Measurements from ENCODE around the gene CRYBG1.

The CRYBG1 gene

GRCh38 chr6:106462923-106463557 is 102.5 kb downstream of the CRYBG1 start:
- no peak for DNase-seq

DNA sequence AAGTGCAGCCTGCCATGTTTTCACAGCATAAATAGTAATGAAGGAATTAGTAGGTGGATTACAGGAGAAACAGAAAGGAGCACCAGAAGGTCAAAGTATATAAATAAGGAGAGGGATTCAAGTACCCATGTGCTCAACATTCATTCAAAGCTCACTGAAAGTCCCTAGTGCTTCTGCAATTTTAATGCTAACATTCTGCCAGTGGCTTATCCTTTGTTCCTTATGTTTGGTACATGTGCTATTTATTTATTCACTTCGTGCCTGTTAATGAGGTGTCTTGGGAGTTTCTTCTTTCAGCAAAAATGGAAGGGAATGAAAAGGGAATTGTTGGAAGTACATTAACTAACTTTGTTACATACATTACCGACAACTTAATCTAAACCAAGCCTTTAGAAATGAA is 105.7 kb downstream of the CRYBG1 start:
- no peak for DNase-seq

- no peak for DNase-seq
These were observed 108.4 kb downstream of the CRYBG1 start for GRCh38 chr6:106468935-106469334.

GRCh38 chr6:106469882-106470281 is 109.4 kb downstream of the CRYBG1 start:
- DNase-seq = no peak

- no peak for DNase-seq
These were observed 109.8 kb downstream of the CRYBG1 start for GRCh38 chr6:106470316-106470715.

GRCh38 chr6:106470811-106471210 is 110.3 kb downstream of the CRYBG1 start:
- no peak for DNase-seq

GRCh38 chr6:106473812-106474211 is 113.3 kb downstream of the CRYBG1 start:
- no peak for DNase-seq

DNA sequence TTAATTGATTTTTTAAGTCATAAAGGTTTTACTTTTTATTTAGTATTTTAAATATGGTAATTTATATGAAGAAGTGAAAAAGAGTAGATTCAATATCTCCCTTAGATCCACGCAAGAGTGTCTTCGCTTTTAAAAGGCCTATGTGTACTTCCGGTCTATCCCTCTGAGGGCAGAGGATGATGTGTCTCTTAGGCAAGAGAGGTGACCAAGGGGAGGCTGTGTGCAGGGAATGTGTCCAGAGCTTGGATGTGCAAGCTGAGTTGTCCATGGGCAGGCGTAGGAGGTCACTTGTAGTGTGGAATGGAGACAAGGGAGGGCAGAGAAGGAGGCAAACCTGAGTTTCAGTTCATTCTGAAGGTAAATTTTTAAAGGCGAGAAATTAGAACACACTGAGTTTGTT is 113.9 kb downstream of the CRYBG1 start:
- no peak for DNase-seq

- DNase-seq = no peak
These were observed 114.8 kb downstream of the CRYBG1 start for GRCh38 chr6:106475284-106475683.

DNA sequence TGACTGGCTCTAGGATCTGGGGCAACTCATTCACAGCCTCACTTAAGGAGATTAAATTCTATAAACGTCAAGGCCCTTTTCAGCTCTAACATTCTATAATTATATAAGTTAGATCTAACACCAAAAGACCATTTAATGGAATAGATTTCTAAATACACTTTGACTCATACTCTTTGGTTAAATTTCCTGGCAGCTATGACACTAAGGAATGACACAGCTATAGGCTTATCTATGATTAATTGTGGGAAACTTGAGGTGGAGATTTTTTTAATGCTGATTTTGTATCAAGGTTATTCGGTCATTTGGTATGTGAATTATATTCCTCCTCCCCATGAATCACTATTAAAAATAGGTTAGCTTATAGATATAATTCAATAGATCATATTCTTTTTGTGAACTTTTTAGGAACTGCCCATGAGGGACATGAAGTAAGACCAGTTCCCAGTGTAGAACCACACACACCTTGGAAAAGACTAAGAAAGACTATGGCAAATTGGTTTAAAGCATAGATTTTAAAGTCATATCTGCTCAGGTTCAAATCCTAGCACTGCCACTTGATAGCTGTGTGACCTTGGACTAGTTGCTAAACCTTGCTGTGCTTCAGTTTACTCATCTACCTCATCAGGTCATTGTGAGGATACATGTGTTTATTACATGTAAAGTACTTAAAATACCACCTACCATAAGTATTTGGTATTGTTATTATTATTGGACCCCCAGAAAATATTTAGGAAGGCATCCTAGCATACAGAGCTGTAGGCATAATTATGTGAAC is 116.0 kb downstream of the CRYBG1 start:
- no peak for DNase-seq

DNA sequence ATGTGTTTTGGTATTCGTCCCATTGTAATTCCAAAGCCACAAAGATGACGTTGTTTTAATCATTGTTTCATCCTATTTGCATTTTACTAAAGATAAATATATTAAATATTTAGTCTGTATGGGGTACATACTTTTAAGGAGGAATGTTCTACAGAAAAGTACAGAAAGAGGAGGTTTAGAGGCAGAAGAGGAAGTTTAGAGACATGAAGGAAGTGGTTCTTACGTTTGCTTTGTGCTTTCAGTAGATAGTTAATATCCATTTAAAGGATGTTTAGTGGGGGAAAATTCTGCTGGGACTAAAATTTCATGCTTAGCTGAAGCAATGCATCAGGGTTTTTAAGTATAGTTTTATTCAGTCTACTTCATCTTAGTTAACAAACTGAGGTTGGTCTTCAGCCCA is 116.6 kb downstream of the CRYBG1 start:
- DNase-seq = no peak

DNA sequence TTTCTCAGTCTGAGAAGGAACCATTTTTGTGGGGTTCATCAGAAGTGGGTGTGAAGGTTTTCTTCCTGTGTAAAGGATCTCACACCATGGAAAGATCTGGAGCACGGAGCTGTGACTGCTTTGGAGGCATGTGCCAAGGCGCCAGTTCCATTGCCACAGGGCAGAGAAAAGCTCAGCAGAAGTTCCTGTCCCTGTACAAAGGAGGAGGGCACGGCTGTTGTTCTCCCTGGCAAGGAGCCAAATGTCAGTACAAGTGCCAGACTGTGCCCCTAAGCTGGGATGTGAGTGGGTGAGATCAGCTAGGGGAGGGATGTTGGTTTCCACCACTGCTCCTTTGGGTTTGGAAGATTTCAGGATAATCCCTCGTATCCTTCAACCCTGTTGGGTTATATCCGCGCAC is 117.3 kb downstream of the CRYBG1 start:
- DNase-seq = no peak

DNA sequence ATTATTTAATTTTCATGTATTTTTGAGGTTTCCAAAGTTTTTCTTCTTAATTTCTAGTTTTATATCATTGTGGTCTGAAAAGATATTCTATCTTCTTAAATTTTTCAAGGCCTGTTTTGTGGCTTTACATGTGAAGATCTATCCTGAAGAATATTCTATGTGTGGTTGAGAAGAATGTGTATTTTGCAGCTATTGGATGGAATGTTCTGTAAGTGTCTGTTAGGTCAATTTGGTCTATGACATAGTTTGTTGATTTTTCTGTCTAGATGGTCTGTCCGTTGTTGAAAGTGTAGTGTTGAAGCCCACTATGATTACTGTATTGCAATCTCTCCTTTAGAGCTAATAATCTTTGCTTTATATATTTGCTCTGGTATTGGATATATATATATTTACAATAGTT is 125.7 kb downstream of the CRYBG1 start:
- DNase-seq = no peak

DNA sequence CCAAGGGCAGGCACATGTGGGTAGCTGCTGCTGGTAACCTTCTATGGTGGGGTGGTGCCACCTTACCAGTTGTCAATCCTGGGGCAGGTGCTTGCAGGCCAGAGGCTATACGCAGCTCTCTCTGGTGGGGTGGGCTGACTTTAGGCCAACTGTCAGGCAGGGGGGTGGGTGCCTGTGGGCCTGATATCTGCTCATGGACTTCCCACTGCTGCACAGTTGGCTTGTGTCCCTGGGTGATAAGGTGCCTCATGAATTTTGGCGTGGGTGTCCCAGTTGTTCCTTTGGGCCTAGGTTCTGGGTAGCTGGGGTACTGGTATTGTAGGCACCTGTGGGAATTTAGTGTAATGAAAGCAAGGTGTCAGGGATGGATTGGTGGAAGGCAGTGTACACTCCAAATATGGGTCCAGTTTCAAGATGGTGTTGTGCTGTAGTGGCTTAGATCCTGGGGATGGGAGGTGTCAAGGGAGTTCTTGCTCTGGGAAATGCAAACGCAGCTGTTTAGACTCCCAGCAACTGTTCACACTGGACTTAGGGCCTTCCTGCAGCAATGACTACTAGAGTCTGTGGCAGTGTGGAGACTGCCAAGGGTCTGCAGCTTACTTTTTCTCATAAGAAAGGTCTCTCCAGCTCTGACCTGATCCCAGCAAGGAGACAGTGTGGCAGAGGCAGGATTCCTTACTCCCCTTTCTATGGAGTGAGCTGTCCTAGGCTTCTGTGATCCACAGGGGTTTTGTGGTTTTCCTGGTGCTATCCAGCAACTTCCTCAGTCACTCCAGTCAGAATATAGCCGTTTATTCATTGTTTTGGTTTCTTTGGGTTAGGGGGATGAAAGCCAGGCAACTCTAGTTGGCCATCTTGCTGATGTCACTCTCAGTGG is 128.2 kb downstream of the CRYBG1 start:
- no peak for DNase-seq

DNA sequence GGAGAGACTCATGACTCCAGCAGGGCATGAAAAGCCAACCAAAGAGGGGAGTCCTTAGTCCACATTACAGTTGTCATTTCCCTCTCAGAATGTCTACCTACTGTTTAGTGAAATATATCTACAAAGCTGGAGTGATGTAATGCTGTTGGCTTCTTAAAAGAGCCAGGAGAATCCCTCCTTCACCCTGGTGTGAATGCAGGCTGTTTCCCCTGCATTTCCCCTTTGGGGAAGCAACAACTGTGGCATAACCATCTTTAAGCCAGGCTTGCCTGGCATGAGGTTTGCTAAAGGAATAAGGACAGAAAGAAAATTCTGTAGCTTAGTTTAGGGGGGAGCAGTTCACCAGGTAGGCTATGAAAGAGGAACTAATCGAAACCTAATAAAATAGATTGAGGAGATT is 129.5 kb downstream of the CRYBG1 start:
- DNase-seq = no peak

DNA sequence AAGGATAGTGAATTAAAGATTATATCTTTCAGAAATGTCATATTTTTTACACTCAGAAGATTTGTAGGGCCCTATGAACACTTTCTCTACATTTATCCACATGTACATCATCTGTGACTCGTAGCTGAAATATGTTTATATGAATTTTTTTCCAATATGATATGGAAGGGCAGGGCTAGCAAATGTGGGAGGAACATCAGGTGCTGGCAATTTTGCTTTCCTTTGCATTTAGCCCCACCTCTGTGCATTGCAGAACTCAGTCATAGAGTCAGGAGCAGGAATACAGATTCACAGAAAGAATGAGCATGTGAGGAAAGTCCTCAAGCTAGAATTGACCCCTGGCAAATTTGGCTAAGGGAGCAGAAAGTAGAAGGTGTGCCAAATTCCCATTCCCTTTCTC is 129.9 kb downstream of the CRYBG1 start:
- no peak for DNase-seq

DNA sequence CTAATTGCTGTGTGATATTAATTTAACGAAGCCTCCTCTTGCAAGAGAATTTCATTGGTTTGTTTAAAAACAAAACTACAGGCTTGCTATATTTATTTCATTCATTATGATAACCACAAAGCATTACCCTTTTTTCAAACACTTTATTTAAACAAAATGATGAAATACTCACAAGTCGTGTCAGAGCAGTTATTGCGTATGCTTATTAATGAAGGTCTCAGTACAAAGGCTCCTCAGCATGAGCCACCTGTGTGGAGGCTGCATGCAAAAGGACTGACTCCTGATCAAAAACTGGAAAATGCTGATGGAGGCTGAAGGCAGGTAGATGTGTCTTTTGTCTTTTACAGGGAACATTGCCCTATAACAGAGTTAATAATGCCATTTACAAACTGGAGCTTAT is 130.5 kb downstream of the CRYBG1 start:
- DNase-seq = no peak

- no peak for DNase-seq
These were observed 134.5 kb downstream of the CRYBG1 start for GRCh38 chr6:106495014-106495413.

DNA sequence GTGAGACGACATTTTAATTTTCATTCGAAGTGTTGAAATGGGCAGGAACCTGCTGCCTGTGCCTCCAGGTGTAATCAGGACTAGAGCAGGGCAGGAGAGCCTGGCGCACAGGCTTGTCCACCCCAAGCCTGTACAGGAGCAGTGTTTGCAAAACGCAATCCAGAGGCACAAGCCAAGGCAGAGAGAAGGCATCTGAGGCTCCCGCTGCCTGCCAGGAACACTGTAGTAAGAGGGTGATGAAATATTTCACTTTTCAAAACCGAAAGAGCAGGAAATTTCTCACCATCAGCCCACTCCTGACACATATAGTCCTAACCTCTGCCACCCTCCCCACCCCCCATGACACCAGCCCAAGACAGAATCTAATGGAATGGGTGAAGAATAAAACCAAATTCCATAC is 136.3 kb downstream of the CRYBG1 start:
- no peak for DNase-seq

DNA sequence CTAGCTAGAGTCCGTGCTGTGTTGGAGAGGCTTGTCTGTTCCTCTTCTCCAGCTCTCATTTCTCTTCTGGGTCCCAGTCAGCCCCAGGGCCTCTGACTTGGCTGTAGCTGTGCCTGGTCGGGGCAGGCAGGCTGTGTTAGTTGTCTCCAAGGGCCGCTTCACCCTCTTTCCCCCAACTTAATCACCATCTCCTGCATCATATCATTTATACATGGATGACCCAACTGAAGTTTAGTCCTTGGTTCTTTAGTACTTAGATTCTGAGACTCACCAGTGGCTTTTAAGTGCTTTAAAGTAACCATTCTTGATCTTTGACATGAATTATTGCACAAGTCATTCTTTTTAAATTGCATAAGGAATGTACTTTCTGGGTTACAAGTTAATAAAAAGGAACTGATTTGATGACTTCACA is 141.4 kb downstream of the CRYBG1 start:
- DNase-seq = no peak

DNA sequence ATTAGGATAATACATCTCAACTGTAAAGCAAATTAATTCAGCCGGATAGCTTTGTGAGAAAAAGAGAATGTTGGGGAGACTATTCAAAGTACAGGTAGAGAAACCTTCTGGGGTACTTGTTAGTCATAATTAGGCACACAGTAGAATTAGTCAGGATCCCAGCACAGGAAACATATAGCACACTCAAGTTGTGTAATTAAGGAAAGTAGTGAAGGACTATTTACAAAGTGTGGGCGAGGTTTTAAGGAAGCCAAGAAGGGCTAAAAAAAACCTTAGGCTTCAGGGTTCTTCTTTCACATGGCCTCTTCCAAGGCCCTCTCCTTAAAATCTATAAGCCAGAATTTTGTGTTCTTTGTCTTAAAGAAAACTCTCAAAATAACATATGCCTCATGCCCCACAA is 142.0 kb downstream of the CRYBG1 start:
- DNase-seq = no peak

DNA sequence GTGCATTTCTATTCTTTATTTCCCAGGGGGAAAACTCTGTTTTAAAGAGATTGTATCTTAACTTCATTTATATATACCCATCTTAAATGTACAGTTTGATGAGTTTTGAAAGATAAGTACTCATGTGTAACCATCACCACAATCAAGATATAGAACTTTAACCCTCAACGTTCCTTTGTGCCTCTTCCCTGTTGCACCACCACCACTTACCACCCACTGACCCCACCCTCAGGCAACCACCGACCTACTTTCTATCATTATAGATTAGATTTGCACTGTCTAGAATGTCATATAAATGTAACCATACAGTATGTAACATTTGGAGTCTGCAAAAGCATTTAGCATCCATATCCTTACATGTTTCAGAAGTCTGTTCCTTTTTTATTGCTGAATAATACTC is 147.8 kb downstream of the CRYBG1 start:
- DNase-seq = no peak

DNA sequence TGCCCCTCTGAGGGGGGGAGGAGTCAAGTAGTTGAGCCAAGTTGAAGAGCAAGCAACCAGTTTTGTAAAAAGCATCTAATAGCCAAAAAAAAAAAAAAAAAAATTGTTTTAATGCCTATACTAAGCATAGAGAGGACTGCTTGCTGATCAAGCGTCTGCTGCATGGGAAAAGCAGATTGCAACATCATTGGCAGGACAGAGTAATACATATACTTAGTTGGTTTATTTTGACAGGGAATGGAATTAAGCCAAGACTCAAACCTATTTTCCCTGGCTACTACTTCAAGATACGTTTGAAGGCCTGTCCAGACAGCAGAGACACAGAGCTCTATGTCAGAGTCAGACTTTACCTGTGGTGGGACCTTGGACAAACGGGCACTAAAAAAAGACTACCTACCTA is 148.3 kb downstream of the CRYBG1 start:
- DNase-seq = no peak
